ENCODE results near the gene UBE2E2. TPM values are rescaled to one million over a fixed set of nuclear protein-coding genes. Genes with fewer than 3 reads are reported as not detected.

The UBE2E2 gene
- total RNA-seq, 2 experiments from 2014 or later: 41.1 to 48.8 TPM

GRCh38 chr3:23637339-23637738, 434.2 kb downstream of the UBE2E2 start:
- no TSS peak for BruUV-seq (replicated peaks)
- Histone ChIP-seq H3K79me2 (ENCODE audit: insufficient read depth, low read depth, low read length) (no peaks in the 10 kb centered on the region), H3K36me3 (ENCODE audit: insufficient read depth, low read length) (no peaks in the 10 kb centered on the region; the same call in 1 of the 2 replicates), H2AFZ (ENCODE audit: low read length) (no peak overlapping the region), H3K9me2 (ENCODE audit: insufficient read depth, low read length) (no peaks in the 10 kb centered on the region), H3K4me3 (ENCODE audit: low read depth, low read length, poor library complexity, severe bottlenecking) (no peak overlapping the region), H4K20me1 (ENCODE audit: insufficient read depth, low read length) (no peaks in the 10 kb centered on the region), H3K27ac (ENCODE audit: low read depth, low read length, poor library complexity, severe bottlenecking) (no peak overlapping the region), H3K9me3 (ENCODE audit: low read length) (no peaks in the 10 kb centered on the region), H3K4me1 (ENCODE audit: insufficient read depth, low read length, poor library complexity, severe bottlenecking) (peaks cover 13% of the 10 kb centered on the region), H3K4me2 (ENCODE audit: low read length) (no peak overlapping the region)
- no peak for TF ChIP-seq EZH2phosphoT487 (IDR thresholded peaks at IDR 0.05; ENCODE audit: borderline replicate concordance, low read depth, low read length)
- TF ChIP-seq CTCF (conservative IDR thresholded peaks at IDR 0.05; ENCODE audit: low read length): no peak
- POLR2A ChIA-PET: interaction anchor here (0.7 to 2.1 kb wide), 11 partner anchors 8 to 242 kb away, joined by 3 to 10 read pairs (median 3); no protein-coding TSS in a partner anchor
- DNase-seq (ENCODE audit: low spot score): no peak
- CTCF ChIA-PET (ENCODE audit: unreplicated experiment): no interaction called here
- intact Hi-C loops (cut with micrococcal nuclease; ENCODE audit: unreplicated experiment): no loop called here

- intact Hi-C loops (cut with micrococcal nuclease; ENCODE audit: unreplicated experiment): no loop called here
- H2AFZ ChIP-seq (ENCODE audit: low read length): peak overlapping the region; percentile 75
- no peaks in the 10 kb centered on the region for H3K36me3 ChIP-seq (ENCODE audit: insufficient read depth, low read length)
- H3K9me3 ChIP-seq (ENCODE audit: low read length): no peaks in the 10 kb centered on the region
- H3K27ac ChIP-seq (ENCODE audit: low read depth, low read length, poor library complexity, severe bottlenecking): no peak overlapping the region
- POLR2A ChIA-PET: interaction anchor here (0.9 to 1.8 kb wide), 8 partner anchors 8 to 119 kb away, joined by 3 to 11 read pairs (median 4); no protein-coding TSS in a partner anchor
- CTCF ChIA-PET (ENCODE audit: unreplicated experiment): interaction anchor here (0.9 kb wide), 1 partner anchor 8 kb away, joined by 4 read pairs; no protein-coding TSS in a partner anchor
- H3K9me2 ChIP-seq (ENCODE audit: insufficient read depth, low read length): no peaks in the 10 kb centered on the region
- H3K4me2 ChIP-seq (ENCODE audit: low read length): 0 out of 2 replicates have a peak overlapping the region, but pooled peaks have one; percentile 7
- no peaks in the 10 kb centered on the region for H3K79me2 ChIP-seq (ENCODE audit: insufficient read depth, low read depth, low read length)
- no peak for TF ChIP-seq EZH2phosphoT487 (IDR thresholded peaks at IDR 0.05; ENCODE audit: borderline replicate concordance, low read depth, low read length)
- TF ChIP-seq CTCF (conservative IDR thresholded peaks at IDR 0.05; ENCODE audit: low read length): no peak
- no peaks in the 10 kb centered on the region for H4K20me1 ChIP-seq (ENCODE audit: insufficient read depth, low read length)
- DNase-seq (ENCODE audit: low spot score): no peak
- no TSS peak for BruUV-seq (replicated peaks)
- H3K4me3 ChIP-seq (ENCODE audit: low read depth, low read length, poor library complexity, severe bottlenecking): no peak overlapping the region
- peaks cover 13% of the 10 kb centered on the region for H3K4me1 ChIP-seq (ENCODE audit: insufficient read depth, low read length, poor library complexity, severe bottlenecking)
These were observed 437.5 kb downstream of the UBE2E2 start for GRCh38 chr3:23640471-23641146.

Small RNA genes within 50 kb of the gene (small RNA-seq; reads per million reads assigned to genes)
- gene AC121251.1: 0.36 reads per million
- not detected for gene RF00019
- gene RNU6-788P: not detected
- not detected for gene RNU6-922P

All from OCI-LY7 (cell line).